ENCODE data around the gene PNPLA1. TPM values are rescaled to one million over a fixed set of nuclear protein-coding genes. Genes with fewer than 3 reads are reported as not detected.

Gene PNPLA1
- not detected in 2 replicates for total RNA-seq

GRCh38 chr6:36269834-36270705, at the start of gene PNPLA1:
Gene PNPLA1 (plus strand): TSS chr6:36270060. CDS start chr6:36270460, 400 bp downstream.
- intact Hi-C loops (cut with micrococcal nuclease): no loop called here

- intact Hi-C loops (cut with micrococcal nuclease): no loop called here
These were observed 49.6 kb upstream of the PNPLA1 start for GRCh38 chr6:36220226-36220625.

GRCh38 chr6:36221674-36222073, 48.2 kb upstream of the PNPLA1 start:
- intact Hi-C loops (cut with micrococcal nuclease): no loop called here

GRCh38 chr6:36222924-36223323, 46.9 kb upstream of the PNPLA1 start:
- intact Hi-C loops (cut with micrococcal nuclease): no loop called here

- intact Hi-C loops (cut with micrococcal nuclease): no loop called here
These were observed 46.2 kb upstream of the PNPLA1 start for GRCh38 chr6:36223706-36224105.

- intact Hi-C loops (cut with micrococcal nuclease): no loop called here
These were observed 44.9 kb upstream of the PNPLA1 start for GRCh38 chr6:36224918-36225461.

- intact Hi-C loops (cut with micrococcal nuclease): no loop called here
These were observed 43.3 kb upstream of the PNPLA1 start for GRCh38 chr6:36226438-36227047.

- intact Hi-C loops (cut with micrococcal nuclease): no loop called here
These were observed 42.3 kb upstream of the PNPLA1 start for GRCh38 chr6:36227379-36228228.

- intact Hi-C loops (cut with micrococcal nuclease): no loop called here
These were observed 40.6 kb upstream of the PNPLA1 start for GRCh38 chr6:36229223-36229622.

- intact Hi-C loops (cut with micrococcal nuclease): no loop called here
These were observed 39.5 kb upstream of the PNPLA1 start for GRCh38 chr6:36230371-36230770.

GRCh38 chr6:36232172-36232571, 37.7 kb upstream of the PNPLA1 start:
- intact Hi-C loops (cut with micrococcal nuclease): no loop called here

GRCh38 chr6:36235309-36235708, 34.6 kb upstream of the PNPLA1 start:
- intact Hi-C loops (cut with micrococcal nuclease): no loop called here

GRCh38 chr6:36235862-36236261, 34.0 kb upstream of the PNPLA1 start:
- intact Hi-C loops (cut with micrococcal nuclease): no loop called here

GRCh38 chr6:36239774-36240173, 30.1 kb upstream of the PNPLA1 start:
- intact Hi-C loops (cut with micrococcal nuclease): no loop called here

- intact Hi-C loops (cut with micrococcal nuclease): no loop called here
These were observed 28.1 kb upstream of the PNPLA1 start for GRCh38 chr6:36241728-36242127.

- intact Hi-C loops (cut with micrococcal nuclease): no loop called here
These were observed 27.7 kb upstream of the PNPLA1 start for GRCh38 chr6:36242161-36242560.

GRCh38 chr6:36242626-36243025, 27.2 kb upstream of the PNPLA1 start:
- intact Hi-C loops (cut with micrococcal nuclease): no loop called here

- intact Hi-C loops (cut with micrococcal nuclease): no loop called here
These were observed 26.2 kb upstream of the PNPLA1 start for GRCh38 chr6:36243562-36244212.

- intact Hi-C loops (cut with micrococcal nuclease): no loop called here
These were observed 25.1 kb upstream of the PNPLA1 start for GRCh38 chr6:36244641-36245280.

- intact Hi-C loops (cut with micrococcal nuclease): no loop called here
These were observed 24.2 kb upstream of the PNPLA1 start for GRCh38 chr6:36245572-36246061.

All from T-helper 1 cell treated with Interleukin-12 subunit alpha and Interleukin-12 subunit beta and Interleukin-4 antibody, amounts not matched to agents 30 ng/mL and 1 ng/mL, for 36 hours (primary cell).